Muscle layer of duodenum (tissue), 2 donors: ENCODE data around the gene CHN2.

ENCODE experiments used
- H3K27ac ChIP-seq: one replicate; pipeline ENCODE4 v1.7.0; 2013; ENCODE audit warnings: mild to moderate bottlenecking, low read length
- H3K27me3 ChIP-seq: one replicate; pipeline ENCODE4 v1.7.0; 2013; ENCODE audit warnings: low read depth, mild to moderate bottlenecking, control low read depth, low read length
- H3K36me3 ChIP-seq, 2 donors: one replicate each; pipeline ENCODE4 v1.7.0; 2013; ENCODE audit warnings: low read length in 2 of 2, control low read depth in 1 of 2, mild to moderate bottlenecking in 1 of 2; ENCODE audit not compliant: insufficient read depth in 2 of 2, control insufficient read depth in 1 of 2
- H3K4me1 ChIP-seq, 2 donors: one replicate each; pipeline ENCODE4 v1.7.0; 2013; ENCODE audit warnings: low read length in 2 of 2, mild to moderate bottlenecking in 2 of 2, control low read depth in 1 of 2, moderate library complexity in 1 of 2; ENCODE audit not compliant: insufficient read depth in 2 of 2, control insufficient read depth in 1 of 2
- H3K4me3 ChIP-seq, 2 donors: one replicate each; pipeline ENCODE4 v1.7.0; 2013; ENCODE audit warnings: low read length in 2 of 2, low read depth in 1 of 2, mild to moderate bottlenecking in 1 of 2
- H3K9me3 ChIP-seq, 2 donors: one replicate each; pipeline ENCODE4 v1.7.0; 2013; ENCODE audit warnings: low read length in 2 of 2, control low read depth in 1 of 2, mild to moderate bottlenecking in 1 of 2; ENCODE audit not compliant: control insufficient read depth in 1 of 2
- donor health status: healthy.

CHN2 gene

GRCh38 chr7:29318853-29319718, 124.5 kb downstream of the CHN2 start:
- Histone ChIP-seq H3K4me3 (no peak overlapping the region), H3K27me3 (no peaks in the 10 kb centered on the region), H3K27ac (no peak overlapping the region), H3K9me3 (no peaks in the 10 kb centered on the region), H3K4me1 (no peaks in the 10 kb centered on the region), H3K36me3 (no peaks in the 10 kb centered on the region)

GRCh38 chr7:29319719-29320521, 125.3 kb downstream of the CHN2 start:
- no peaks in the 10 kb centered on the region for H3K27me3 ChIP-seq
- H3K36me3 ChIP-seq: no peaks in the 10 kb centered on the region
- no peak overlapping the region for H3K27ac ChIP-seq
- H3K9me3 ChIP-seq: no peaks in the 10 kb centered on the region
- no peak overlapping the region for H3K4me3 ChIP-seq
- no peaks in the 10 kb centered on the region for H3K4me1 ChIP-seq

GRCh38 chr7:29320577-29320976, 126.0 kb downstream of the CHN2 start:
- Histone ChIP-seq H3K27me3 (no peaks in the 10 kb centered on the region), H3K4me1 (no peaks in the 10 kb centered on the region), H3K27ac (no peak overlapping the region), H3K4me3 (no peak overlapping the region), H3K9me3 (no peaks in the 10 kb centered on the region), H3K36me3 (no peaks in the 10 kb centered on the region)

GRCh38 chr7:29322023-29322712, 127.6 kb downstream of the CHN2 start:
- Histone ChIP-seq H3K4me3 (no peak overlapping the region), H3K36me3 (no peaks in the 10 kb centered on the region), H3K27me3 (no peaks in the 10 kb centered on the region), H3K4me1 (no peaks in the 10 kb centered on the region), H3K27ac (no peak overlapping the region), H3K9me3 (no peaks in the 10 kb centered on the region)

GRCh38 chr7:29325476-29325875, 130.9 kb downstream of the CHN2 start:
- H3K4me1 ChIP-seq: no peaks in the 10 kb centered on the region
- no peak overlapping the region for H3K4me3 ChIP-seq
- H3K9me3 ChIP-seq: no peaks in the 10 kb centered on the region
- H3K27ac ChIP-seq: no peak overlapping the region
- H3K27me3 ChIP-seq: no peaks in the 10 kb centered on the region
- H3K36me3 ChIP-seq: no peaks in the 10 kb centered on the region

- no peaks in the 10 kb centered on the region for H3K27me3 ChIP-seq
- no peak overlapping the region for H3K27ac ChIP-seq
- no peaks in the 10 kb centered on the region for H3K9me3 ChIP-seq
- no peak overlapping the region for H3K4me3 ChIP-seq
- H3K36me3 ChIP-seq: no peaks in the 10 kb centered on the region
- H3K4me1 ChIP-seq: no peaks in the 10 kb centered on the region
Measured at GRCh38 chr7:29326864-29327263, 132.3 kb downstream of the CHN2 start.

GRCh38 chr7:29327455-29327854, 132.9 kb downstream of the CHN2 start:
- Histone ChIP-seq H3K27ac (no peak overlapping the region), H3K4me1 (no peaks in the 10 kb centered on the region), H3K9me3 (no peaks in the 10 kb centered on the region), H3K27me3 (no peaks in the 10 kb centered on the region), H3K36me3 (no peaks in the 10 kb centered on the region), H3K4me3 (no peak overlapping the region)

GRCh38 chr7:29328045-29328444, 133.5 kb downstream of the CHN2 start:
- no peaks in the 10 kb centered on the region for H3K36me3 ChIP-seq
- no peaks in the 10 kb centered on the region for H3K4me1 ChIP-seq
- no peaks in the 10 kb centered on the region for H3K27me3 ChIP-seq
- no peak overlapping the region for H3K4me3 ChIP-seq
- no peaks in the 10 kb centered on the region for H3K9me3 ChIP-seq
- no peak overlapping the region for H3K27ac ChIP-seq

GRCh38 chr7:29328811-29329210, 134.2 kb downstream of the CHN2 start:
- no peak overlapping the region for H3K4me3 ChIP-seq
- no peaks in the 10 kb centered on the region for H3K9me3 ChIP-seq
- no peaks in the 10 kb centered on the region for H3K4me1 ChIP-seq
- H3K27me3 ChIP-seq: no peaks in the 10 kb centered on the region
- no peak overlapping the region for H3K27ac ChIP-seq
- H3K36me3 ChIP-seq: no peaks in the 10 kb centered on the region

GRCh38 chr7:29329686-29330085, 135.1 kb downstream of the CHN2 start:
- H3K27ac ChIP-seq: no peak overlapping the region
- no peaks in the 10 kb centered on the region for H3K27me3 ChIP-seq

GRCh38 chr7:29330136-29330535, 135.6 kb downstream of the CHN2 start:
- Histone ChIP-seq H3K4me3 (no peak overlapping the region), H3K36me3 (no peaks in the 10 kb centered on the region), H3K27me3 (no peaks in the 10 kb centered on the region), H3K27ac (no peak overlapping the region), H3K9me3 (no peaks in the 10 kb centered on the region), H3K4me1 (no peaks in the 10 kb centered on the region)

More at GRCh38 chr7:29329686-29330085, 135.1 kb downstream of the CHN2 start:
- no peaks in the 10 kb centered on the region for H3K9me3 ChIP-seq
- no peaks in the 10 kb centered on the region for H3K4me1 ChIP-seq
- H3K36me3 ChIP-seq: no peaks in the 10 kb centered on the region
- no peak overlapping the region for H3K4me3 ChIP-seq
